GM23338 (cell line): ENCODE measurements around the gene MYO5A. TPM values are rescaled to one million over a fixed set of nuclear protein-coding genes. Genes with fewer than 3 reads are reported as not detected.
"Not testable (repeated sequence)": the region's sequence is repeated elsewhere in the genome, so short reads cannot be mapped to it uniquely, and the experiment has no call there.

Experiments
- ATAC-seq: fragments of 200-7000 bp; cut with Tn5 transposase; 3 replicates; pipeline ENCODE4 v1.9.1; 2020
- DNase-seq: peaks from one replicate; pipeline ENCODE4 v3.0.0-alpha.2; 2015; ENCODE audit warnings: low spot score
- H2AFZ ChIP-seq: fragments of 200-600 bp; sonication (generic); 2 replicates; pipeline ENCODE4 v1.8.0; 2016; ENCODE audit warnings: antibody characterized with exemption, mild to moderate bottlenecking, moderate library complexity
- H3F3A ChIP-seq: fragments of 200-600 bp; sonication (generic); replicated peaks from 2 replicates; pipeline ENCODE4 v1.8.0; 2017; ENCODE audit warnings: antibody characterized with exemption, mixed run types, low read depth
- H3K27ac ChIP-seq: fragments of 200-600 bp; sonication (generic); 2 replicates; pipeline ENCODE4 v1.6.1; 2016; ENCODE audit warnings: low read depth
- H3K27me3 ChIP-seq: fragments of 200-600 bp; sonication (generic); 2 replicates; pipeline ENCODE4 v1.8.0; 2016; ENCODE audit warnings: mild to moderate bottlenecking, mixed run types, moderate library complexity; ENCODE audit not compliant: insufficient read depth
- H3K36me3 ChIP-seq: fragments of 200-600 bp; sonication (generic); 2 replicates; pipeline ENCODE4 v1.8.0; 2016; ENCODE audit warnings: mild to moderate bottlenecking; ENCODE audit not compliant: insufficient read depth
- H3K4me1 ChIP-seq: fragments of 200-600 bp; sonication (generic); 2 replicates; pipeline ENCODE4 v1.8.0; 2016; ENCODE audit warnings: mild to moderate bottlenecking, moderate library complexity; ENCODE audit not compliant: insufficient read depth
- H3K4me2 ChIP-seq: fragments of 200-600 bp; sonication (generic); 2 replicates; pipeline ENCODE4 v1.7.1; 2017; ENCODE audit warnings: mixed run types
- H3K4me3 ChIP-seq: fragments of 200-600 bp; sonication (generic); 2 replicates; pipeline ENCODE4 v1.6.1; 2016; ENCODE audit warnings: mixed run types
- H3K79me2 ChIP-seq: fragments of 200-600 bp; sonication (generic); replicated peaks from 2 replicates; pipeline ENCODE4 v1.8.0; 2017; ENCODE audit warnings: mild to moderate bottlenecking; ENCODE audit not compliant: insufficient read depth
- H3K9me2 ChIP-seq: fragments of 200-600 bp; sonication (generic); 2 replicates; pipeline ENCODE4 v1.8.0; 2017; ENCODE audit not compliant: insufficient read depth
- H4K20me1 ChIP-seq: fragments of 200-600 bp; sonication (generic); replicated peaks from 2 replicates; pipeline ENCODE4 v1.8.0; 2017; ENCODE audit warnings: mild to moderate bottlenecking; ENCODE audit not compliant: insufficient read depth
- H3K27ac Mint-ChIP-seq: 2 replicates; pipeline ENCODE4 v1.8.0; 2020; ENCODE audit warnings: inconsistent platforms, mild to moderate bottlenecking, moderate library complexity, mixed read lengths
- H3K27me3 Mint-ChIP-seq: 3 replicates; pipeline ENCODE4 v1.8.0; 2022; ENCODE audit warnings: low read depth, mild to moderate bottlenecking, moderate library complexity, mixed read lengths, inconsistent platforms; ENCODE audit not compliant: insufficient read depth, poor library complexity
- H3K36me3 Mint-ChIP-seq: 3 replicates; pipeline ENCODE4 v1.8.0; 2021; ENCODE audit warnings: low read depth, mild to moderate bottlenecking, inconsistent platforms, moderate library complexity, mixed read lengths
- H3K4me1 Mint-ChIP-seq: 3 replicates; pipeline ENCODE4 v1.8.0; 2020; ENCODE audit warnings: mild to moderate bottlenecking, inconsistent platforms, mixed read lengths
- H3K4me3 Mint-ChIP-seq: 3 replicates; pipeline ENCODE4 v1.8.0; 2021; ENCODE audit warnings: moderate library complexity, mild to moderate bottlenecking, inconsistent platforms, mixed read lengths
- H3K9me3 Mint-ChIP-seq: 3 replicates; pipeline ENCODE4 v1.8.0; 2020; ENCODE audit warnings: moderate library complexity, mild to moderate bottlenecking, inconsistent platforms, mixed read lengths
- CTCF ChIP-seq, 2 experiments: fragments of 200-600 bp in 1 of 2; sonication (generic) in 1 of 2; conservative IDR thresholded peaks; 2 replicates each; pipeline versions ENCODE4 v1.5.1 to v1.6.1; 2016 to 2017; ENCODE audit warnings: antibody characterized with exemption in 2 of 2, low read depth in 2 of 2, mild to moderate bottlenecking in 2 of 2, moderate library complexity in 1 of 2
- ETS1 ChIP-seq: IDR thresholded peaks from 2 replicates; pipeline ENCODE4 v1.6.1; 2016; ENCODE audit warnings: antibody characterized with exemption
- NANOG ChIP-seq: IDR thresholded peaks from 2 replicates; pipeline ENCODE4 v1.6.1; 2016; ENCODE audit warnings: antibody characterized with exemption, borderline replicate concordance
- REST ChIP-seq: IDR thresholded peaks from one replicate; pipeline ENCODE4 v1.6.1; 2018; ENCODE audit warnings: antibody characterized with exemption; ENCODE audit not compliant: unreplicated experiment
- STAT1 ChIP-seq: IDR thresholded peaks from one replicate; pipeline ENCODE4 v1.6.1; 2016; ENCODE audit warnings: antibody characterized with exemption; ENCODE audit not compliant: unreplicated experiment
- polyA plus RNA-seq: library from polyadenylated mRNA; unstranded; fragments of >200 nt; fragmentation: Nextera tagmentation; extraction: Ambion mirVana; gene quantifications from 2 replicates; pipeline ENCODE4 v1.2.1, GENCODE V29; 2016
- total RNA-seq: library from RNA; depleted of rRNA; stranded (reverse); fragments of >200 nt; shearing (Covaris generic); gene quantifications from 2 replicates; pipeline ENCODE4 v1.2.3, GENCODE V29; 2014

The MYO5A gene
- total and polyA plus RNA-seq, 2 experiments from 2014 or later = 5.7 to 31.8 TPM

GRCh38 chr15:52287114-52287513, 241.6 kb downstream of the MYO5A start:
- no peak overlapping the region for H3K4me2 ChIP-seq
- H3K4me1 ChIP-seq = no peaks in the 10 kb centered on the region
- no peaks in the 10 kb centered on the region; the same call in 1 of the 2 replicates for H4K20me1 ChIP-seq
- no peak overlapping the region for H3K27ac ChIP-seq
- TF ChIP-seq NANOG (no peak), ETS1 (no peak), REST (no peak), STAT1 (no peak), CTCF (conservative IDR thresholded peaks at IDR 0.05; ENCODE audit: low read depth in 2 of 2) (no peak)
- no peak overlapping the region for H3K4me3 ChIP-seq
- H3F3A ChIP-seq = no peaks in the 10 kb centered on the region
- Mint-ChIP-seq H3K27ac (no peak overlapping the region), H3K36me3 (peaks cover 51% of the 10 kb centered on the region), H3K9me3 (peaks cover 19% of the 10 kb centered on the region), H3K4me3 (no peak overlapping the region), H3K27me3 (peaks cover 7% of the 10 kb centered on the region), H3K4me1 (peaks cover 22% of the 10 kb centered on the region)
- DNase-seq (no peak), ATAC-seq (no peak)
- H3K9me2 ChIP-seq = no peaks in the 10 kb centered on the region
- H2AFZ ChIP-seq = no peak overlapping the region
- peaks cover 18% of the 10 kb centered on the region; the same call in 1 of the 2 replicates for H3K79me2 ChIP-seq
- H3K36me3 ChIP-seq = 0 out of 2 replicates have a peak, but pooled peaks cover 4% of the 10 kb centered on the region
- H3K27me3 ChIP-seq = no peaks in the 10 kb centered on the region

- not testable (repeated sequence) for H4K20me1 ChIP-seq, H3K4me1 ChIP-seq, H3K27ac Mint-ChIP-seq, H3K4me2 ChIP-seq, H3K4me3 ChIP-seq, DNase-seq, H3K9me2 ChIP-seq, H3K4me3 Mint-ChIP-seq, H3K36me3 ChIP-seq, H3K27ac ChIP-seq, H3F3A ChIP-seq, H3K27me3 ChIP-seq, H2AFZ ChIP-seq, ATAC-seq
- H3K79me2 ChIP-seq = peaks cover 18% of the 10 kb centered on the region; the same call in 1 of the 2 replicates
- H3K36me3 Mint-ChIP-seq = peaks cover 50% of the 10 kb centered on the region
- peaks cover 10% of the 10 kb centered on the region for H3K27me3 Mint-ChIP-seq
- peaks cover 19% of the 10 kb centered on the region for H3K9me3 Mint-ChIP-seq
- H3K4me1 Mint-ChIP-seq = peaks cover 22% of the 10 kb centered on the region
These were observed 242.7 kb downstream of the MYO5A start for GRCh38 chr15:52285941-52286340.
